Natural killer cell (primary cell): ENCODE results near the gene GPR31. TPM values are rescaled to one million over a fixed set of nuclear protein-coding genes. Genes with fewer than 3 reads are reported as not detected.
A peak's percentile ranks its signal among the peaks of the same experiment; 100 is the strongest.

Experiments used
- ATAC-seq, 3 donors: fragments of 150-1000 bp in 2 of 3; fragments of 200-7000 bp in 1 of 3; cut with Tn5 transposase; 1 replicate in 1 of 3; 2 replicates in 2 of 3; pipeline ENCODE4 v1.10.0; 2021; ENCODE audit warnings: mild to moderate bottlenecking in 2 of 3, moderate library complexity in 2 of 3
- DNase-seq, 2 donors: peaks; one replicate each; pipeline versions ENCODE4 v3.0.0 to v3.0.0-alpha.2; 2013 to 2021; ENCODE audit warnings: mixed read lengths in 1 of 2
- H3K27ac ChIP-seq: one replicate; pipeline ENCODE4 v1.5.1; 2013; ENCODE audit warnings: mild to moderate bottlenecking, low read length
- H3K27me3 ChIP-seq: one replicate; pipeline ENCODE4 v1.6.1; 2013; ENCODE audit warnings: low read length; ENCODE audit not compliant: control insufficient read depth, insufficient read depth
- H3K36me3 ChIP-seq: one replicate; pipeline ENCODE4 v1.6.1; 2013; ENCODE audit warnings: low read length; ENCODE audit not compliant: control insufficient read depth, insufficient read depth
- H3K4me1 ChIP-seq: one replicate; pipeline ENCODE4 v1.6.1; 2013; ENCODE audit warnings: low read length; ENCODE audit not compliant: control insufficient read depth, insufficient read depth
- H3K4me3 ChIP-seq: one replicate; pipeline ENCODE4 v1.5.1; 2013; ENCODE audit warnings: low read length
- H3K9me3 ChIP-seq: one replicate; pipeline ENCODE4 v1.6.1; 2013; ENCODE audit warnings: low read length; ENCODE audit not compliant: control insufficient read depth, insufficient read depth
- H3K27ac Mint-ChIP-seq, 2 donors: one replicate each; pipeline ENCODE4 v1.8.0; 2022; ENCODE audit warnings: mild to moderate bottlenecking in 2 of 2, mixed read lengths in 2 of 2, moderate library complexity in 1 of 2
- H3K27me3 Mint-ChIP-seq, 2 donors: one replicate each; pipeline ENCODE4 v1.8.0; 2022; ENCODE audit warnings: low read depth in 2 of 2, mixed read lengths in 2 of 2
- H3K36me3 Mint-ChIP-seq: one replicate; pipeline ENCODE4 v1.8.0; 2022; ENCODE audit warnings: mixed read lengths
- H3K4me1 Mint-ChIP-seq, 2 donors: one replicate each; pipeline ENCODE4 v1.8.0; 2022; ENCODE audit warnings: mixed read lengths in 2 of 2
- H3K4me3 Mint-ChIP-seq: one replicate; pipeline ENCODE4 v1.8.0; 2022; ENCODE audit warnings: mild to moderate bottlenecking, moderate library complexity, mixed read lengths
- H3K9me3 Mint-ChIP-seq, 2 donors: one replicate each; pipeline ENCODE4 v1.8.0; 2022; ENCODE audit warnings: mixed read lengths in 2 of 2
- CTCF ChIP-seq: fragments of 200-600 bp; IDR thresholded peaks from one replicate; pipeline ENCODE4 v1.8.0; 2022; ENCODE audit warnings: antibody characterized with exemption
- WGBS: methylation state at CpG from one replicate; pipeline ENCODE4 v1.1.7; 2013; ENCODE audit warnings: missing lambda C conversion rate; ENCODE audit not compliant: insufficient coverage; 5-methylcytosine and 5-hydroxymethylcytosine counted together
- intact Hi-C: fragments of 100-400 bp; cut with micrococcal nuclease; formaldehyde crosslinking; loops from one replicate; pipeline ENCODE4 v1.14.2; 2022
- total RNA-seq, 4 donors: library from RNA; stranded (reverse); fragments of 120-200 nt in 1 of 4; gene quantifications; one replicate each; pipeline versions ENCODE4 v1.2.3 to v1.2.4, GENCODE V29; 2013 to 2022

The GPR31 gene
- total RNA-seq, 3 donors from 2014 or later (not counting 1 experiment from before 2014, with no cell fraction given) = 0.24 TPM; not detected in 2

GRCh38 chr6:167122827-167123657, 34.7 kb downstream of the GPR31 start, which contains the start of gene CCR6:
Gene CCR6 (plus strand): TSS chr6:167123096. CDS start chr6:167136135, 13,039 bp downstream.
- 52% methylated on average over 8 of the region's 8 CpGs for WGBS
- intact Hi-C loops = no loop called here
- Histone ChIP-seq H3K27me3 (no peaks in the 10 kb centered on the region), H3K4me3 (peak within 1 kb of the TSS; percentile 48), H3K9me3 (no peaks in the 10 kb centered on the region), H3K27ac (peak within 1 kb of the TSS; percentile 77), H3K4me1 (peaks cover 53% of the 10 kb centered on the region), H3K36me3 (no peaks in the 10 kb centered on the region)
- peaks cover 42 to 49% of the 10 kb centered on the region in 2 donors for H3K4me1 Mint-ChIP-seq
- ATAC-seq (no peak), DNase-seq (no peak)
- no peaks in the 10 kb centered on the region for H3K36me3 Mint-ChIP-seq
- no peak for TF ChIP-seq CTCF
- peak within 1 kb of the TSS; percentile 41 to 72 for H3K27ac Mint-ChIP-seq
- peaks cover 2 to 15% of the 10 kb centered on the region in 2 donors for H3K27me3 Mint-ChIP-seq
- H3K4me3 Mint-ChIP-seq = peak within 1 kb of the TSS; percentile 85
- H3K9me3 Mint-ChIP-seq = no peaks in the 10 kb centered on the region

- peak overlapping the region; percentile 85 for H3K4me3 Mint-ChIP-seq
- peaks cover 3 to 20% of the 10 kb centered on the region in 2 donors for H3K27me3 Mint-ChIP-seq
- no peak for TF ChIP-seq CTCF
- intact Hi-C loops = no loop called here
- WGBS = 33% methylated on average over 23 of the region's 23 CpGs
- no peaks in the 10 kb centered on the region for H3K36me3 Mint-ChIP-seq
- ATAC-seq (peak; percentile 59 to 65 (median 64)), DNase-seq (peak in 1 of 2 donors; percentile 33)
- H3K27me3 ChIP-seq = no peaks in the 10 kb centered on the region
- peak overlapping the region; percentile 48 for H3K4me3 ChIP-seq
- H3K9me3 Mint-ChIP-seq = no peaks in the 10 kb centered on the region
- peaks cover 41 to 49% of the 10 kb centered on the region in 2 donors for H3K4me1 Mint-ChIP-seq
- H3K4me1 ChIP-seq = peaks cover 53% of the 10 kb centered on the region
- H3K9me3 ChIP-seq = no peaks in the 10 kb centered on the region
- H3K27ac ChIP-seq = peak overlapping the region; percentile 77
- H3K36me3 ChIP-seq = no peaks in the 10 kb centered on the region
- peak overlapping the region; percentile 41 to 72 for H3K27ac Mint-ChIP-seq
These were observed 35.5 kb downstream of the GPR31 start for GRCh38 chr6:167122041-167122826.

GRCh38 chr6:167121335-167121841, 36.4 kb downstream of the GPR31 start:
- no peak for DNase-seq
- Histone ChIP-seq H3K27ac (peak overlapping the region; percentile 77), H3K27me3 (no peaks in the 10 kb centered on the region), H3K4me3 (peak overlapping the region; percentile 21), H3K36me3 (no peaks in the 10 kb centered on the region), H3K9me3 (no peaks in the 10 kb centered on the region), H3K4me1 (peaks cover 53% of the 10 kb centered on the region)
- ATAC-seq = no peak
- Mint-ChIP-seq H3K4me1 (peaks cover 41 to 49% of the 10 kb centered on the region in 2 donors), H3K9me3 (no peaks in the 10 kb centered on the region), H3K36me3 (no peaks in the 10 kb centered on the region), H3K27me3 (peaks cover 5 to 20% of the 10 kb centered on the region in 2 donors), H3K27ac (peak overlapping the region; percentile 41 to 72), H3K4me3 (peak overlapping the region; percentile 85)
- whole genome bisulfite sequencing = 74% methylated on average over 8 of the region's 8 CpGs
- intact Hi-C loops = no loop called here
- TF ChIP-seq CTCF = no peak
